ENCODE data around the gene SEMA3G. TPM values are rescaled to one million over a fixed set of nuclear protein-coding genes. Genes with fewer than 3 reads are reported as not detected.
A peak's percentile ranks its signal among the peaks of the same experiment; 100 is the strongest.

SEMA3G gene
- total RNA-seq, 1 experiment from 2014 or later, result not detected

DNA sequence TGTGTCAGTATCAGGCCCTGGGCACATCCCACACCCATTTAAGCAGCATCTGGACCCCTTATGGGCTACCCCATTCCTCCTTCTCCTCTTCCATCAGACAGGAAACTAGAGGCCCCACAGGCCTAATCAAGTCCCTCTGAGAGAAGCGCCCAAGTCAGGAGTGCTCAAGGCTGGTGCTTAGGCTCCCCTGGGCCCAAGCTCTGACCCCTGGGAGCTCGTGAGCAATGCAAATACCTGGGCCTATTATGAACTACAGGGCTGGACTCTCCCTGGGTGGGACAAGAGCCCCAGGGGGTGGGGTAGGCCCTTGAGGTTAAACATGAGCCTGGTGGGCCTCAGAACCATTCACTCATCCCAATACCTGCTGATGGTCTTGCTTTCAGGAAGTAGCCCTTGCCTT is 57.4 kb downstream of the SEMA3G start:
- intact Hi-C loops (cut with micrococcal nuclease; ENCODE audit: unreplicated experiment), result no loop called here
- Histone ChIP-seq H3K4me3 (ENCODE audit: low read depth, low read length, poor library complexity, severe bottlenecking) (no peak overlapping the region), H3K36me3 (ENCODE audit: insufficient read depth, low read length, poor library complexity, severe bottlenecking) (no peaks in the 10 kb centered on the region), H3K4me1 (ENCODE audit: insufficient read depth, low read length, poor library complexity, severe bottlenecking) (no peaks in the 10 kb centered on the region), H3K27me3 (replicated peaks; ENCODE audit: insufficient read depth, low read depth, low read length, poor library complexity) (no peaks in the 10 kb centered on the region), H3K9me3 (ENCODE audit: low read depth, low read length, poor library complexity, severe bottlenecking) (no peaks in the 10 kb centered on the region), H3K27ac (ENCODE audit: low read depth, low read length, poor library complexity, severe bottlenecking) (no peak overlapping the region)
- ChIA-PET POLR2A (ENCODE audit: low non-redundant PET) (no interaction called here), CTCF (no interaction called here)
- no peak for TF ChIP-seq CTCF (conservative IDR thresholded peaks at IDR 0.05; ENCODE audit: low read depth, low read length)
- no peak for TF ChIP-seq EZH2 (IDR thresholded peaks at IDR 0.05; ENCODE audit: borderline replicate concordance, low read depth, low read length, poor library complexity, severe bottlenecking)
- no peak for DNase-seq (ENCODE audit: low spot score)
- no TSS peak for BruUV-seq (replicated peaks)

DNA sequence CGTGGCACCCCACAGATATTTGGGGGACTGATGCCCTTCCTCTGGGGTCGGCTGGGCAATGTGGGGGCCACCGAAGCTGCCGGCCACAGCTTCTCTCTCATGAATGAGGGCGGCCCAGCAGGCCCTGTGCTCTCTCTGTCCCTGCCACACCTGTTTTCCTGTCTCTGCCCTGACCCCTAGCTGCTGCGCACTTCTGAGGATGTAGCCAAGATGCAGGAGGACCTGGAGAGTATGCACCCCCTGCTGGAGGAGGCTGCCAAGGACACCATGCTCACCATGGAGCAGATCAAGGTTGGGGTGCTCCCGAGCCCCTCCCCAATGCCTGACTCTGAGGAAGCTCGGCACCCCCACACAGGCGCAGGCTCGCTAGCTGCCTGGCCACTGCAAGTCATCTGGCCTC is 59.7 kb downstream of the SEMA3G start:
- H3K9me3 ChIP-seq (ENCODE audit: low read depth, low read length, poor library complexity, severe bottlenecking), result no peaks in the 10 kb centered on the region
- no peaks in the 10 kb centered on the region for H3K4me1 ChIP-seq (ENCODE audit: insufficient read depth, low read length, poor library complexity, severe bottlenecking)
- no peak overlapping the region for H3K4me3 ChIP-seq (ENCODE audit: low read depth, low read length, poor library complexity, severe bottlenecking)
- ChIA-PET POLR2A (ENCODE audit: low non-redundant PET) (no interaction called here), CTCF (no interaction called here)
- DNase-seq (ENCODE audit: low spot score), result peak; percentile 12
- TF ChIP-seq EZH2 (IDR thresholded peaks at IDR 0.05; ENCODE audit: borderline replicate concordance, low read depth, low read length, poor library complexity, severe bottlenecking), result no peak
- TF ChIP-seq CTCF (conservative IDR thresholded peaks at IDR 0.05; ENCODE audit: low read depth, low read length), result peak; percentile 37
- no peak overlapping the region for H3K27ac ChIP-seq (ENCODE audit: low read depth, low read length, poor library complexity, severe bottlenecking)
- BruUV-seq (replicated peaks), result no TSS peak
- no peaks in the 10 kb centered on the region for H3K27me3 ChIP-seq (replicated peaks; ENCODE audit: insufficient read depth, low read depth, low read length, poor library complexity)
- no peaks in the 10 kb centered on the region for H3K36me3 ChIP-seq (ENCODE audit: insufficient read depth, low read length, poor library complexity, severe bottlenecking)
- intact Hi-C loops (cut with micrococcal nuclease; ENCODE audit: unreplicated experiment), result no loop called here

DNA sequence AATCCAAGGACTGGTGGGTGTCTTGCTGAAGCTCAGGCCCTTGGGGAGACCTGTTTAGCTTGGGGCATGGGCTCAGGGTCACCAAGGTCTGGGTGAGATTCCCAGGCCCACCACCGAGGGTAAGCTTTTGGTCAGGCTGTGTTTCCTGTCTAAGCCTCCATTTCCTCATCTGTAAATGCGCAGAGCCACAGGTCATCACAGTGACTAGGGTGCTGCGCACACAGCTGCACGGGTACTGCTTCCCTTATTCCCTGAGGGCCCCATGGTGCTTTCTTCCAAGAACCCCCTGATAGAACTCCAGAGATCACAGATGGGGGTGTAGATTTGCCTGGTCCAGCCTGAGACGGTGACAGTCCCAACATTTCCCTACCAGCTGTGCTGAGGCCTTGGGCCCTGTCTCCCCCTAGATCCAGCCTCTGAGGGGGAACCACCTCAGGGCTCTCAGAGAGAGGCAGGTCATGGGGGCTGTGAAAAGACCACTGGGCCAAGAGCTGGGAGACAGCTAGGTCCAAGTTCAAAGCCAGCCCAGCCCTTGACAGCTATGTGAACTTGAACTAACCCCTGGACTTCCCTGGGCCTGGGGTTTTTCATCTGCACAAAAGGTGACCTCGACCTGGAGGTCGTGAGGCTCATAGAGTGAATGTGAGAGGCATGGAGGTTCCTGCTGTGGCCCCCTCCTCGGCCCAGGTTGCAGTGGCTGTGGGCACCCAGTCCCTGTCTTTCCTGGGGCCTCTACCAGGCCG is 60.7 kb downstream of the SEMA3G start:
- no peaks in the 10 kb centered on the region for H3K9me3 ChIP-seq (ENCODE audit: low read depth, low read length, poor library complexity, severe bottlenecking)
- H3K4me3 ChIP-seq (ENCODE audit: low read depth, low read length, poor library complexity, severe bottlenecking), result no peak overlapping the region
- intact Hi-C loops (cut with micrococcal nuclease; ENCODE audit: unreplicated experiment), result no loop called here
- TF ChIP-seq EZH2 (IDR thresholded peaks at IDR 0.05; ENCODE audit: borderline replicate concordance, low read depth, low read length, poor library complexity, severe bottlenecking) (no peak), CTCF (conservative IDR thresholded peaks at IDR 0.05; ENCODE audit: low read depth, low read length) (no peak)
- no TSS peak for BruUV-seq (replicated peaks)
- no peak overlapping the region for H3K27ac ChIP-seq (ENCODE audit: low read depth, low read length, poor library complexity, severe bottlenecking)
- ChIA-PET CTCF (no interaction called here), POLR2A (ENCODE audit: low non-redundant PET) (no interaction called here)
- no peaks in the 10 kb centered on the region for H3K36me3 ChIP-seq (ENCODE audit: insufficient read depth, low read length, poor library complexity, severe bottlenecking)
- no peak for DNase-seq (ENCODE audit: low spot score)
- no peaks in the 10 kb centered on the region for H3K4me1 ChIP-seq (ENCODE audit: insufficient read depth, low read length, poor library complexity, severe bottlenecking)
- no peaks in the 10 kb centered on the region for H3K27me3 ChIP-seq (replicated peaks; ENCODE audit: insufficient read depth, low read depth, low read length, poor library complexity)
